Measurements from ENCODE around the gene BAHD1.

BAHD1 gene

GRCh38 chr15:40405501-40406381 is 35.0 kb upstream of the BAHD1 start, which contains the start of gene IVD:
TSS of gene IVD (plus strand) at chr15:40405795. CDS start at chr15:40405828, 33 bp downstream.
- peak within 1 kb of the TSS; percentile 85 for H3K4me3 ChIP-seq (replicated peaks; ENCODE audit: low read depth, low read length)
- no peak for TF ChIP-seq CTCF (IDR thresholded peaks at IDR 0.05; ENCODE audit: low read length, missing control alignments)
- DNase-seq (ENCODE audit: low read depth) = peak; percentile 97

GRCh38 chr15:40407330-40407990 is 33.3 kb upstream of the BAHD1 start:
- DNase-seq (ENCODE audit: low read depth) = no peak
- no peak overlapping the region for H3K4me3 ChIP-seq (replicated peaks; ENCODE audit: low read depth, low read length)
- TF ChIP-seq CTCF (IDR thresholded peaks at IDR 0.05; ENCODE audit: low read length, missing control alignments) = no peak

- TF ChIP-seq CTCF (IDR thresholded peaks at IDR 0.05; ENCODE audit: low read length, missing control alignments) = no peak
- H3K4me3 ChIP-seq (replicated peaks; ENCODE audit: low read depth, low read length) = no peak overlapping the region
- DNase-seq (ENCODE audit: low read depth) = no peak
These were observed 31.4 kb upstream of the BAHD1 start for GRCh38 chr15:40409366-40409765.

- H3K4me3 ChIP-seq (replicated peaks; ENCODE audit: low read depth, low read length) = no peak overlapping the region
- DNase-seq (ENCODE audit: low read depth) = no peak
- TF ChIP-seq CTCF (IDR thresholded peaks at IDR 0.05; ENCODE audit: low read length, missing control alignments) = no peak
These were observed 30.3 kb upstream of the BAHD1 start for GRCh38 chr15:40410476-40410875.

- no peak for TF ChIP-seq CTCF (IDR thresholded peaks at IDR 0.05; ENCODE audit: low read length, missing control alignments)
- H3K4me3 ChIP-seq (replicated peaks; ENCODE audit: low read depth, low read length) = no peak overlapping the region
- DNase-seq (ENCODE audit: low read depth) = no peak
These were observed 28.5 kb upstream of the BAHD1 start for GRCh38 chr15:40412095-40412759.

- no peak overlapping the region for H3K4me3 ChIP-seq (replicated peaks; ENCODE audit: low read depth, low read length)
- no peak for TF ChIP-seq CTCF (IDR thresholded peaks at IDR 0.05; ENCODE audit: low read length, missing control alignments)
- no peak for DNase-seq (ENCODE audit: low read depth)
These were observed 27.7 kb upstream of the BAHD1 start for GRCh38 chr15:40413036-40413435.
